ENCODE measurements around the gene ARPP21. TPM values are rescaled to one million over a fixed set of nuclear protein-coding genes. Genes with fewer than 3 reads are reported as not detected.

The ARPP21 gene
- total RNA-seq, 2 experiments from 2014 or later = 1.0 to 1.1 TPM

DNA sequence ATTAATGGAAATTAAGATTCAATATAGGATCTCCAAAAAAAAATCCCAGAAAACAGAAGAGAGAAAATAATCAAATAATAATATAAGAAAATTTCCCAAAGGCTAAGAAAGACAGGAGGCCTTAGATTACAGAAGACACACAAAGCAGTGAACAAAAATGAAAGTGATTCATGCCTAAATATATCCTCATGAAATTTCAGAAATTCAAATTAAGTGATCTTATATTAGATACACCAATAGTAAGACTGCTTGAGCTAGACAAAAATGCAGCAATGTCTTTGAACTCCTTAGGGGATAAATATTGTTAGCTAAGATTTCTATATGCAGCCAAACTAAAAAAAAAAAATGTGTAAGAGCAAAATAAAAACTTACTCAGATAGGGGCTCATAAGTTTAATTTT, 44.6 kb upstream of the ARPP21 start:
- Histone ChIP-seq H3K4me2 (ENCODE audit: low read length) (0 out of 2 replicates have a peak overlapping the region, but pooled peaks have one; percentile 16), H2AFZ (ENCODE audit: low read length) (no peak overlapping the region), H3K4me3 (ENCODE audit: low read depth, low read length, poor library complexity, severe bottlenecking) (no peak overlapping the region), H3K9me2 (ENCODE audit: insufficient read depth, low read length) (no peaks in the 10 kb centered on the region), H4K20me1 (ENCODE audit: insufficient read depth, low read length) (no peaks in the 10 kb centered on the region), H3K9me3 (ENCODE audit: low read length) (no peaks in the 10 kb centered on the region), H3K27ac (ENCODE audit: low read depth, low read length, poor library complexity, severe bottlenecking) (no peak overlapping the region), H3K79me2 (ENCODE audit: insufficient read depth, low read depth, low read length) (no peaks in the 10 kb centered on the region), H3K4me1 (ENCODE audit: insufficient read depth, low read length, poor library complexity, severe bottlenecking) (peaks cover 15% of the 10 kb centered on the region), H3K36me3 (ENCODE audit: insufficient read depth, low read length) (no peaks in the 10 kb centered on the region)
- BruUV-seq (replicated peaks) = no TSS peak
- ChIA-PET CTCF (ENCODE audit: unreplicated experiment) (no interaction called here), POLR2A (interaction anchor here (0.7 to 1.5 kb wide), 4 partner anchors 11 to 153 kb away, joined by 3 to 8 read pairs (median 4); no protein-coding TSS in a partner anchor)
- TF ChIP-seq, protein P1, sequence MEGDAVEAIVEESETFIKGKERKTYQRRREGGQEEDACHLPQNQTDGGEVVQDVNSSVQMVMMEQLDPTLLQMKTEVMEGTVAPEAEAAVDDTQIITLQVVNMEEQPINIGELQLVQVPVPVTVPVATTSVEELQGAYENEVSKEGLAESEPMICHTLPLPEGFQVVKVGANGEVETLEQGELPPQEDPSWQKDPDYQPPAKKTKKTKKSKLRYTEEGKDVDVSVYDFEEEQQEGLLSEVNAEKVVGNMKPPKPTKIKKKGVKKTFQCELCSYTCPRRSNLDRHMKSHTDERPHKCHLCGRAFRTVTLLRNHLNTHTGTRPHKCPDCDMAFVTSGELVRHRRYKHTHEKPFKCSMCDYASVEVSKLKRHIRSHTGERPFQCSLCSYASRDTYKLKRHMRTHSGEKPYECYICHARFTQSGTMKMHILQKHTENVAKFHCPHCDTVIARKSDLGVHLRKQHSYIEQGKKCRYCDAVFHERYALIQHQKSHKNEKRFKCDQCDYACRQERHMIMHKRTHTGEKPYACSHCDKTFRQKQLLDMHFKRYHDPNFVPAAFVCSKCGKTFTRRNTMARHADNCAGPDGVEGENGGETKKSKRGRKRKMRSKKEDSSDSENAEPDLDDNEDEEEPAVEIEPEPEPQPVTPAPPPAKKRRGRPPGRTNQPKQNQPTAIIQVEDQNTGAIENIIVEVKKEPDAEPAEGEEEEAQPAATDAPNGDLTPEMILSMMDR (conservative IDR thresholded peaks at IDR 0.05; ENCODE audit: low read length) = no peak
- TF ChIP-seq EZH2phosphoT487 (IDR thresholded peaks at IDR 0.05; ENCODE audit: borderline replicate concordance, low read depth, low read length) = no peak
- DNase-seq (ENCODE audit: low spot score) = no peak
- intact Hi-C loops (cut with micrococcal nuclease; ENCODE audit: unreplicated experiment) = no loop called here

DNA sequence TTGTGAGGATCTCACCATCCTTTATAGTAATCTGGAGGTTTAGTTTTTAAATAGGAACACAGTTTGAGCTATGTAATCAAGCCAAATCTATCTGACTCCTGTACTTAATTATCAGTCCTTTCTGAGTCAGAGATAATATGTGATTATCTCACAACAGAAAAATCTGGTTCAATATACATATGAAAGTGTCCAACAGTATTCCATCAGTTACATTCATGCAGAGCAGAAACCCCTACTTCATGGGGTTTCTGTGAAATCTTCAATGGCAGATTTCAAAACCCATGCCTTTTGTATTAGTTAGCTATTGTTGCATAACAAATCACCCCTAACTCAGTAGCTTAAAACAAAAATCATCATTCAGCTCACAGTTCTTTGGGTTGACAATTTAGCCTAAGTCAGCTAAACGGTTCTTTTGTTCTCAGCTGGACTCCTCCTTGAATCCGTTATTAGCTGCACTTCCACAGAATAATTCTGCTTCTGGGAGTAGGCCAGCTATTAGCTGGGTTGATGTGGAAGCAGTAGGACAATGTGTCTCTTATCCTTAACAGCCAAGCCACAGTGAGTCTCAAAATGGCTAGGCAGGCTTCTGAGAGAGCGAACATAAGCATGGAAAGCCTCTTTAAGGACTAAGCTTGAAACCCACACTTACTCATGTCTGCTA, 42.9 kb upstream of the ARPP21 start:
- H3K4me1 ChIP-seq (ENCODE audit: insufficient read depth, low read length, poor library complexity, severe bottlenecking) = peaks cover 15% of the 10 kb centered on the region
- H3K9me3 ChIP-seq (ENCODE audit: low read length) = no peaks in the 10 kb centered on the region
- no peaks in the 10 kb centered on the region for H3K9me2 ChIP-seq (ENCODE audit: insufficient read depth, low read length)
- H3K4me3 ChIP-seq (ENCODE audit: low read depth, low read length, poor library complexity, severe bottlenecking) = no peak overlapping the region
- TF ChIP-seq, protein P1 (conservative IDR thresholded peaks at IDR 0.05; ENCODE audit: low read length) = no peak
- TF ChIP-seq EZH2phosphoT487 (IDR thresholded peaks at IDR 0.05; ENCODE audit: borderline replicate concordance, low read depth, low read length) = no peak
- intact Hi-C loops (cut with micrococcal nuclease; ENCODE audit: unreplicated experiment) = no loop called here
- ChIA-PET CTCF (ENCODE audit: unreplicated experiment) (no interaction called here), POLR2A (interaction anchor here (0.6 to 1.8 kb wide), 6 partner anchors 10 to 1595 kb away, joined by 3 to 5 read pairs (median 3); no protein-coding TSS in a partner anchor)
- no TSS peak for BruUV-seq (replicated peaks)
- no peak overlapping the region for H3K4me2 ChIP-seq (ENCODE audit: low read length)
- H2AFZ ChIP-seq (ENCODE audit: low read length) = no peak overlapping the region; the same call in 1 of the 2 replicates
- DNase-seq (ENCODE audit: low spot score) = no peak
- H4K20me1 ChIP-seq (ENCODE audit: insufficient read depth, low read length) = no peaks in the 10 kb centered on the region
- H3K36me3 ChIP-seq (ENCODE audit: insufficient read depth, low read length) = no peaks in the 10 kb centered on the region
- no peaks in the 10 kb centered on the region for H3K79me2 ChIP-seq (ENCODE audit: insufficient read depth, low read depth, low read length)
- no peak overlapping the region for H3K27ac ChIP-seq (ENCODE audit: low read depth, low read length, poor library complexity, severe bottlenecking)

DNA sequence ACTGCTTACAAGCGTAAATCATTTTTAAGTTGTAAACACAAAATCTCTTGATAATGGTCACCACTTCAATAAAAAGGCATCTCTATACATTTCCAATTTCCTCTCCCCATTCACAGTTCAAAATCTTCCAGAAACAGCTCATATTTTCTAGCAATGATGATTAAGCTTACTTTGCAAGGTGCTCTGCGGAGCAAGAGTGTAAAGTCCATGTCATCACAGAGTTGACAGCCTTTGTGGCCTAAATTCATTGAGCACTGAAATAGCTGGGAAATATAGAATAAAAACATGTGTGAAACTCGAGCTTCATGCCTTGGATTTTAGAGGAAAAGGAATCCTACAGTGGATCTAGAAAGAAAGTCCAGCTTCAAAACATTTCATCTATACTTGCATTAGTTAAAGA, 41.8 kb upstream of the ARPP21 start:
- BruUV-seq (replicated peaks) = no TSS peak
- H2AFZ ChIP-seq (ENCODE audit: low read length) = peak overlapping the region; percentile 5; the same call in 1 of the 2 replicates
- no peaks in the 10 kb centered on the region for H3K9me3 ChIP-seq (ENCODE audit: low read length)
- ChIA-PET POLR2A (interaction anchor here (0.6 kb wide), 1 partner anchor 32 kb away, joined by 3 read pairs; no protein-coding TSS in a partner anchor), CTCF (ENCODE audit: unreplicated experiment) (no interaction called here)
- H3K79me2 ChIP-seq (ENCODE audit: insufficient read depth, low read depth, low read length) = no peaks in the 10 kb centered on the region
- H3K4me3 ChIP-seq (ENCODE audit: low read depth, low read length, poor library complexity, severe bottlenecking) = no peak overlapping the region
- H3K9me2 ChIP-seq (ENCODE audit: insufficient read depth, low read length) = no peaks in the 10 kb centered on the region
- no peak for DNase-seq (ENCODE audit: low spot score)
- H4K20me1 ChIP-seq (ENCODE audit: insufficient read depth, low read length) = no peaks in the 10 kb centered on the region
- no peak overlapping the region for H3K27ac ChIP-seq (ENCODE audit: low read depth, low read length, poor library complexity, severe bottlenecking)
- H3K36me3 ChIP-seq (ENCODE audit: insufficient read depth, low read length) = no peaks in the 10 kb centered on the region
- TF ChIP-seq, protein P1 (conservative IDR thresholded peaks at IDR 0.05; ENCODE audit: low read length) = no peak
- TF ChIP-seq EZH2phosphoT487 (IDR thresholded peaks at IDR 0.05; ENCODE audit: borderline replicate concordance, low read depth, low read length) = no peak
- no peak overlapping the region for H3K4me2 ChIP-seq (ENCODE audit: low read length)
- intact Hi-C loops (cut with micrococcal nuclease; ENCODE audit: unreplicated experiment) = no loop called here
- H3K4me1 ChIP-seq (ENCODE audit: insufficient read depth, low read length, poor library complexity, severe bottlenecking) = peaks cover 12% of the 10 kb centered on the region

All from OCI-LY7 (cell line).